ENCODE results near the gene PARP12.

DNA sequence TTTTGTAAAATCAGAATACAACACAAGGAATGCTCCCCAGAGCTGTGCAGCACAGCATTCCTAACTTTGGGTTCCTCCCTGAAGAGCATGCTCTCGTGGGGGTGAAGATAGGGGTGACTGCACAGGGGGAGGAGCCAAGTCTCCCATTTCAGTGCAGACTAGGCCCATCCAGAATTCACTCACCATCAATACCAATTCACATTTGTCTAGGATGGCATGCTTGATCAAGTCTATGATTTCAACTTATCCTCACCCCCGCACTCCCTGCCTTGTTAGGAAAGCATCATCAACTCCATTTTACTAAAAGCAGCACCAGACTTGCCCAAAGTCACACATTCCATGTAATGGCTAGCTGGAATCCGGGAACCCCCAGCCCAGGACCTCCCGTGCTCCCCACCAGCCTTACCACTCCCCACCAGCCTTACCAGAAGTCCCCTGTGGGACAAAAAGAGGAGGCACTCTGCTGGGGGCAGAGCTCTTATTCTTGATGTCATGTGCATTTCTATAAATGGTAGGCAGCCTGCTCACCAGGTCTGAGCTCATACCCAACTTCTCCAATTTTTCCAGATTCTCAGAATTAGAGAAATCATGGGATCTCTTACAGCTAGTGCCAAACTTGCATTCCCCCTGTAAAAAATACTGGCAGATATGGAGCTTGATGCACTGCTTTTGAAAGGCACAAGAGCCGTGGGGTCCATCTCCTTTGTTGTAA, 6.2 kb downstream of the PARP12 start:
- TF ChIP-seq, protein P1, sequence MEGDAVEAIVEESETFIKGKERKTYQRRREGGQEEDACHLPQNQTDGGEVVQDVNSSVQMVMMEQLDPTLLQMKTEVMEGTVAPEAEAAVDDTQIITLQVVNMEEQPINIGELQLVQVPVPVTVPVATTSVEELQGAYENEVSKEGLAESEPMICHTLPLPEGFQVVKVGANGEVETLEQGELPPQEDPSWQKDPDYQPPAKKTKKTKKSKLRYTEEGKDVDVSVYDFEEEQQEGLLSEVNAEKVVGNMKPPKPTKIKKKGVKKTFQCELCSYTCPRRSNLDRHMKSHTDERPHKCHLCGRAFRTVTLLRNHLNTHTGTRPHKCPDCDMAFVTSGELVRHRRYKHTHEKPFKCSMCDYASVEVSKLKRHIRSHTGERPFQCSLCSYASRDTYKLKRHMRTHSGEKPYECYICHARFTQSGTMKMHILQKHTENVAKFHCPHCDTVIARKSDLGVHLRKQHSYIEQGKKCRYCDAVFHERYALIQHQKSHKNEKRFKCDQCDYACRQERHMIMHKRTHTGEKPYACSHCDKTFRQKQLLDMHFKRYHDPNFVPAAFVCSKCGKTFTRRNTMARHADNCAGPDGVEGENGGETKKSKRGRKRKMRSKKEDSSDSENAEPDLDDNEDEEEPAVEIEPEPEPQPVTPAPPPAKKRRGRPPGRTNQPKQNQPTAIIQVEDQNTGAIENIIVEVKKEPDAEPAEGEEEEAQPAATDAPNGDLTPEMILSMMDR (IDR thresholded peaks at IDR 0.05) = no peak
- TF ChIP-seq POLR2AphosphoS5 (IDR thresholded peaks at IDR 0.05) (no peak), POLR2A (IDR thresholded peaks at IDR 0.05) (no peak)

Data from prostate gland (tissue), 2 donors.